ENCODE results near the gene PRDM16.

PRDM16 gene

GRCh38 chr1:3453891-3454810 lies 385.1 kb downstream of the PRDM16 start, which contains the start of gene ARHGEF16 (continued):
- TF ChIP-seq HOXC10 (CRISPR knock-in tag; IDR thresholded peaks at IDR 0.05) (no peak), ZNF24 (tag by site-specific recombination; IDR thresholded peaks at IDR 0.05) (no peak), ZNF223 (tag by site-specific recombination; IDR thresholded peaks at IDR 0.05) (peak; percentile 35; the same call in 1 of the 2 replicates), ZNF658 (tag by site-specific recombination; IDR thresholded peaks at IDR 0.05) (no peak), ZNF548 (tag by site-specific recombination; IDR thresholded peaks at IDR 0.05) (no peak), ZNF692 (tag by site-specific recombination; IDR thresholded peaks at IDR 0.05) (peak; percentile 63; the same call in 1 of the 2 replicates), ZNF544 (tag by site-specific recombination; IDR thresholded peaks at IDR 0.05) (no peak), ZNF555 (tag by site-specific recombination; conservative IDR thresholded peaks at IDR 0.05) (no peak), ZNF473 (tag by site-specific recombination; IDR thresholded peaks at IDR 0.05) (no peak), KLF10 (tag by site-specific recombination; IDR thresholded peaks at IDR 0.05) (peak; percentile 63; the same call in 1 of the 2 replicates), ZNF426 (tag by site-specific recombination; IDR thresholded peaks at IDR 0.05) (no peak), SETDB1 (IDR thresholded peaks at IDR 0.05; ENCODE audit: insufficient read length, low read length) (no peak), ZNF175 (tag by site-specific recombination; IDR thresholded peaks at IDR 0.05) (no peak), ZNF629 (tag by site-specific recombination; IDR thresholded peaks at IDR 0.05) (peak; percentile 53), SALL2 (tag by site-specific recombination; IDR thresholded peaks at IDR 0.05; ENCODE audit: borderline replicate concordance) (no peak), KLF1 (tag by site-specific recombination; IDR thresholded peaks at IDR 0.05) (no peak), KLF8 (tag by site-specific recombination; IDR thresholded peaks at IDR 0.05) (peak; percentile 22; the same call in 1 of the 2 replicates), ZNF174 (tag by site-specific recombination; IDR thresholded peaks at IDR 0.05) (no peak), ZNF549 (tag by site-specific recombination; IDR thresholded peaks at IDR 0.05) (no peak), SP2 (tag by site-specific recombination; IDR thresholded peaks at IDR 0.05) (no peak), ZNF184 (tag by site-specific recombination; IDR thresholded peaks at IDR 0.05) (no peak), MYNN (tag by site-specific recombination; IDR thresholded peaks at IDR 0.05; ENCODE audit: borderline replicate concordance) (no peak), ZBTB48 (tag by site-specific recombination; IDR thresholded peaks at IDR 0.05) (no peak)
- TF ChIP-seq, protein P1, sequence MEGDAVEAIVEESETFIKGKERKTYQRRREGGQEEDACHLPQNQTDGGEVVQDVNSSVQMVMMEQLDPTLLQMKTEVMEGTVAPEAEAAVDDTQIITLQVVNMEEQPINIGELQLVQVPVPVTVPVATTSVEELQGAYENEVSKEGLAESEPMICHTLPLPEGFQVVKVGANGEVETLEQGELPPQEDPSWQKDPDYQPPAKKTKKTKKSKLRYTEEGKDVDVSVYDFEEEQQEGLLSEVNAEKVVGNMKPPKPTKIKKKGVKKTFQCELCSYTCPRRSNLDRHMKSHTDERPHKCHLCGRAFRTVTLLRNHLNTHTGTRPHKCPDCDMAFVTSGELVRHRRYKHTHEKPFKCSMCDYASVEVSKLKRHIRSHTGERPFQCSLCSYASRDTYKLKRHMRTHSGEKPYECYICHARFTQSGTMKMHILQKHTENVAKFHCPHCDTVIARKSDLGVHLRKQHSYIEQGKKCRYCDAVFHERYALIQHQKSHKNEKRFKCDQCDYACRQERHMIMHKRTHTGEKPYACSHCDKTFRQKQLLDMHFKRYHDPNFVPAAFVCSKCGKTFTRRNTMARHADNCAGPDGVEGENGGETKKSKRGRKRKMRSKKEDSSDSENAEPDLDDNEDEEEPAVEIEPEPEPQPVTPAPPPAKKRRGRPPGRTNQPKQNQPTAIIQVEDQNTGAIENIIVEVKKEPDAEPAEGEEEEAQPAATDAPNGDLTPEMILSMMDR (tag by site-specific recombination; IDR thresholded peaks at IDR 0.05): peak; percentile 68; the same call in 1 of the 2 replicates
- TF ChIP-seq, protein P2, sequence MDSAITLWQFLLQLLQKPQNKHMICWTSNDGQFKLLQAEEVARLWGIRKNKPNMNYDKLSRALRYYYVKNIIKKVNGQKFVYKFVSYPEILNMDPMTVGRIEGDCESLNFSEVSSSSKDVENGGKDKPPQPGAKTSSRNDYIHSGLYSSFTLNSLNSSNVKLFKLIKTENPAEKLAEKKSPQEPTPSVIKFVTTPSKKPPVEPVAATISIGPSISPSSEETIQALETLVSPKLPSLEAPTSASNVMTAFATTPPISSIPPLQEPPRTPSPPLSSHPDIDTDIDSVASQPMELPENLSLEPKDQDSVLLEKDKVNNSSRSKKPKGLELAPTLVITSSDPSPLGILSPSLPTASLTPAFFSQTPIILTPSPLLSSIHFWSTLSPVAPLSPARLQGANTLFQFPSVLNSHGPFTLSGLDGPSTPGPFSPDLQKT (IDR thresholded peaks at IDR 0.05; ENCODE audit: borderline replicate concordance, low read depth, low read length): no peak
- TF ChIP-seq, protein P3, sequence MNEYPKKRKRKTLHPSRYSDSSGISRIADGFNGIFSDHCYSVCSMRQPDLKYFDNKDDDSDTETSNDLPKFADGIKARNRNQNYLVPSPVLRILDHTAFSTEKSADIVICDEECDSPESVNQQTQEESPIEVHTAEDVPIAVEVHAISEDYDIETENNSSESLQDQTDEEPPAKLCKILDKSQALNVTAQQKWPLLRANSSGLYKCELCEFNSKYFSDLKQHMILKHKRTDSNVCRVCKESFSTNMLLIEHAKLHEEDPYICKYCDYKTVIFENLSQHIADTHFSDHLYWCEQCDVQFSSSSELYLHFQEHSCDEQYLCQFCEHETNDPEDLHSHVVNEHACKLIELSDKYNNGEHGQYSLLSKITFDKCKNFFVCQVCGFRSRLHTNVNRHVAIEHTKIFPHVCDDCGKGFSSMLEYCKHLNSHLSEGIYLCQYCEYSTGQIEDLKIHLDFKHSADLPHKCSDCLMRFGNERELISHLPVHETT (tag by site-specific recombination; IDR thresholded peaks at IDR 0.05): no peak
